Fibroblast of skin of right biceps (primary cell): ENCODE data around the gene SIVA1.
A peak's percentile ranks its signal among the peaks of the same experiment; 100 is the strongest.

ENCODE experiments used
- DNase-seq: peaks from one replicate; pipeline ENCODE4 v3.0.0-alpha.2; 2013

Gene SIVA1

GRCh38 chr14:104785708-104786080 lies 32.7 kb downstream of the SIVA1 start:
- no peak for DNase-seq

- no peak for DNase-seq
Measured at GRCh38 chr14:104786091-104786586, 33.2 kb downstream of the SIVA1 start.

- no peak for DNase-seq
Measured at GRCh38 chr14:104786726-104787675, 34.1 kb downstream of the SIVA1 start.

- DNase-seq: no peak
Measured at GRCh38 chr14:104787736-104788135, 34.8 kb downstream of the SIVA1 start.

GRCh38 chr14:104788161-104788818 lies 35.3 kb downstream of the SIVA1 start:
- no peak for DNase-seq

GRCh38 chr14:104788873-104789663 lies 36.1 kb downstream of the SIVA1 start:
- no peak for DNase-seq

- no peak for DNase-seq
Measured at GRCh38 chr14:104789752-104790743, 37.1 kb downstream of the SIVA1 start.

GRCh38 chr14:104791425-104791824 lies 38.5 kb downstream of the SIVA1 start:
- DNase-seq: no peak

GRCh38 chr14:104792101-104792884 lies 39.3 kb downstream of the SIVA1 start:
- DNase-seq: no peak

- DNase-seq: no peak
Measured at GRCh38 chr14:104792945-104793702, 40.2 kb downstream of the SIVA1 start.

- DNase-seq: no peak
Measured at GRCh38 chr14:104793703-104793959, 40.7 kb downstream of the SIVA1 start.

- DNase-seq: peak; percentile 69
Measured at GRCh38 chr14:104794099-104794498, 41.2 kb downstream of the SIVA1 start.

- no peak for DNase-seq
Measured at GRCh38 chr14:104794631-104794992, 41.7 kb downstream of the SIVA1 start.

- no peak for DNase-seq
Measured at GRCh38 chr14:104794993-104795780, 42.2 kb downstream of the SIVA1 start, which contains the start of gene AKT1. Gene AKT1, minus strand, starts transcription at chr14:104795748. Its CDS starts 3,105 bp downstream, at chr14:104792643.

GRCh38 chr14:104795781-104796686 lies 43.1 kb downstream of the SIVA1 start:
- peak; percentile 66 for DNase-seq

GRCh38 chr14:104796687-104797081 lies 43.7 kb downstream of the SIVA1 start:
- DNase-seq: no peak

GRCh38 chr14:104797115-104798044 lies 44.4 kb downstream of the SIVA1 start:
- DNase-seq: no peak
